ENCODE data around the gene PCBP2.
"Not testable (repeated sequence)": the region's sequence is repeated elsewhere in the genome, so short reads cannot be mapped to it uniquely, and the experiment has no call there.

PCBP2 gene

GRCh38 chr12:53424626-53425514, 27.0 kb upstream of the PCBP2 start:
- H3K27ac Mint-ChIP-seq (ENCODE audit: low read depth), result no peak overlapping the region

GRCh38 chr12:53425515-53426150, 26.3 kb upstream of the PCBP2 start:
- no peak overlapping the region for H3K27ac Mint-ChIP-seq (ENCODE audit: low read depth)
- no peaks in the 10 kb centered on the region for H3K9me3 Mint-ChIP-seq
- ATAC-seq (replicated peaks; ENCODE audit: extremely low read depth, poor library complexity, severe bottlenecking), result no peak
- peaks cover 6% of the 10 kb centered on the region for H3K4me1 Mint-ChIP-seq
- no peak for DNase-seq (ENCODE audit: low spot score in 2 of 2)
- no peak overlapping the region for H3K4me3 Mint-ChIP-seq
- no peaks in the 10 kb centered on the region for H3K36me3 Mint-ChIP-seq (ENCODE audit: insufficient read depth)
- no peaks in the 10 kb centered on the region for H3K27me3 Mint-ChIP-seq

More at GRCh38 chr12:53424626-53425514, 27.0 kb upstream of the PCBP2 start:
- H3K27me3 Mint-ChIP-seq, result no peaks in the 10 kb centered on the region
- peaks cover 6% of the 10 kb centered on the region for H3K4me1 Mint-ChIP-seq
- H3K36me3 Mint-ChIP-seq (ENCODE audit: insufficient read depth), result no peaks in the 10 kb centered on the region
- DNase-seq (ENCODE audit: low spot score in 2 of 2), result no peak
- ATAC-seq (replicated peaks; ENCODE audit: extremely low read depth, poor library complexity, severe bottlenecking), result no peak
- no peaks in the 10 kb centered on the region for H3K9me3 Mint-ChIP-seq
- H3K4me3 Mint-ChIP-seq, result no peak overlapping the region

GRCh38 chr12:53427905-53428594, 23.9 kb upstream of the PCBP2 start:
- H3K9me3 Mint-ChIP-seq, result no peaks in the 10 kb centered on the region
- no peak overlapping the region for H3K27ac Mint-ChIP-seq (ENCODE audit: low read depth)
- no peaks in the 10 kb centered on the region for H3K36me3 Mint-ChIP-seq (ENCODE audit: insufficient read depth)
- H3K27me3 Mint-ChIP-seq, result no peaks in the 10 kb centered on the region
- DNase-seq (ENCODE audit: low spot score in 2 of 2) (no peak), ATAC-seq (replicated peaks; ENCODE audit: extremely low read depth, poor library complexity, severe bottlenecking) (no peak)
- H3K4me3 Mint-ChIP-seq, result no peak overlapping the region
- no peaks in the 10 kb centered on the region for H3K4me1 Mint-ChIP-seq

GRCh38 chr12:53428741-53429140, 23.2 kb upstream of the PCBP2 start:
- DNase-seq (ENCODE audit: low spot score in 2 of 2) (no peak), ATAC-seq (replicated peaks; ENCODE audit: extremely low read depth, poor library complexity, severe bottlenecking) (no peak)
- Mint-ChIP-seq H3K36me3 (ENCODE audit: insufficient read depth) (no peaks in the 10 kb centered on the region), H3K27me3 (no peaks in the 10 kb centered on the region), H3K9me3 (no peaks in the 10 kb centered on the region), H3K4me1 (no peaks in the 10 kb centered on the region), H3K27ac (ENCODE audit: low read depth) (no peak overlapping the region), H3K4me3 (no peak overlapping the region)

- Mint-ChIP-seq H3K4me1 (no peaks in the 10 kb centered on the region), H3K27me3 (no peaks in the 10 kb centered on the region), H3K9me3 (no peaks in the 10 kb centered on the region), H3K27ac (ENCODE audit: low read depth) (no peak overlapping the region), H3K36me3 (ENCODE audit: insufficient read depth) (no peaks in the 10 kb centered on the region), H3K4me3 (no peak overlapping the region)
- no peak for ATAC-seq (replicated peaks; ENCODE audit: extremely low read depth, poor library complexity, severe bottlenecking)
- DNase-seq (ENCODE audit: low spot score in 2 of 2), result no peak
Measured at GRCh38 chr12:53430116-53430515, 21.8 kb upstream of the PCBP2 start.

GRCh38 chr12:53431187-53431586, 20.7 kb upstream of the PCBP2 start:
- DNase-seq (ENCODE audit: low spot score in 2 of 2) (no peak), ATAC-seq (replicated peaks; ENCODE audit: extremely low read depth, poor library complexity, severe bottlenecking) (no peak)
- no peaks in the 10 kb centered on the region for H3K4me1 Mint-ChIP-seq
- no peaks in the 10 kb centered on the region for H3K36me3 Mint-ChIP-seq (ENCODE audit: insufficient read depth)
- H3K9me3 Mint-ChIP-seq, result no peaks in the 10 kb centered on the region
- no peak overlapping the region for H3K4me3 Mint-ChIP-seq
- no peaks in the 10 kb centered on the region for H3K27me3 Mint-ChIP-seq
- no peak overlapping the region for H3K27ac Mint-ChIP-seq (ENCODE audit: low read depth)

- not testable (repeated sequence) for DNase-seq (ENCODE audit: low spot score in 2 of 2); ATAC-seq (replicated peaks; ENCODE audit: extremely low read depth, poor library complexity, severe bottlenecking); H3K27me3 Mint-ChIP-seq; H3K4me3 Mint-ChIP-seq; H3K27ac Mint-ChIP-seq (ENCODE audit: low read depth); H3K9me3 Mint-ChIP-seq; H3K4me1 Mint-ChIP-seq; H3K36me3 Mint-ChIP-seq (ENCODE audit: insufficient read depth)
Measured at GRCh38 chr12:53435326-53435725, 16.6 kb upstream of the PCBP2 start.

- not testable (repeated sequence) for H3K9me3 Mint-ChIP-seq; DNase-seq (ENCODE audit: low spot score in 2 of 2); H3K27me3 Mint-ChIP-seq; H3K4me3 Mint-ChIP-seq; H3K27ac Mint-ChIP-seq (ENCODE audit: low read depth); ATAC-seq (replicated peaks; ENCODE audit: extremely low read depth, poor library complexity, severe bottlenecking)
- peaks cover 28% of the 10 kb centered on the region for H3K4me1 Mint-ChIP-seq
- peaks cover 25% of the 10 kb centered on the region for H3K36me3 Mint-ChIP-seq (ENCODE audit: insufficient read depth)
Measured at GRCh38 chr12:53439582-53439981, 12.3 kb upstream of the PCBP2 start.

- DNase-seq (ENCODE audit: low spot score in 2 of 2), result peak; percentile 89 to 96
- peak within 1 kb of the TSS; percentile 97 for H3K4me3 Mint-ChIP-seq
Measured at GRCh38 chr12:53441040-53441833, 10.7 kb upstream of the PCBP2 start, which contains the start of gene PRR13. TSS of gene PRR13 (plus strand) at chr12:53441734. CDS start at chr12:53442715, 981 bp downstream.

GRCh38 chr12:53443955-53444354, 7.9 kb upstream of the PCBP2 start:
- peaks cover 47% of the 10 kb centered on the region for H3K4me1 Mint-ChIP-seq
- peaks cover 46% of the 10 kb centered on the region for H3K36me3 Mint-ChIP-seq (ENCODE audit: insufficient read depth)
- H3K27ac Mint-ChIP-seq (ENCODE audit: low read depth), result no peak overlapping the region
- no peaks in the 10 kb centered on the region for H3K27me3 Mint-ChIP-seq
- H3K9me3 Mint-ChIP-seq, result no peaks in the 10 kb centered on the region
- ATAC-seq (replicated peaks; ENCODE audit: extremely low read depth, poor library complexity, severe bottlenecking) (no peak), DNase-seq (ENCODE audit: low spot score in 2 of 2) (no peak)
- peak overlapping the region; percentile 97 for H3K4me3 Mint-ChIP-seq

More at GRCh38 chr12:53441040-53441833, 10.7 kb upstream of the PCBP2 start, which contains the start of gene PRR13:
- peak within 1 kb of the TSS; percentile 96 for H3K27ac Mint-ChIP-seq (ENCODE audit: low read depth)
- H3K4me1 Mint-ChIP-seq, result peaks cover 42% of the 10 kb centered on the region
- peaks cover 36% of the 10 kb centered on the region for H3K36me3 Mint-ChIP-seq (ENCODE audit: insufficient read depth)
- peak; percentile 99 for ATAC-seq (replicated peaks; ENCODE audit: extremely low read depth, poor library complexity, severe bottlenecking)
- no peaks in the 10 kb centered on the region for H3K27me3 Mint-ChIP-seq
- no peaks in the 10 kb centered on the region for H3K9me3 Mint-ChIP-seq

GRCh38 chr12:53444593-53445325, 7.1 kb upstream of the PCBP2 start:
- ATAC-seq (replicated peaks; ENCODE audit: extremely low read depth, poor library complexity, severe bottlenecking); H3K9me3 Mint-ChIP-seq; H3K27me3 Mint-ChIP-seq; H3K27ac Mint-ChIP-seq (ENCODE audit: low read depth); DNase-seq (ENCODE audit: low spot score in 2 of 2): not testable (repeated sequence)
- Mint-ChIP-seq H3K4me3 (peak overlapping the region; percentile 12), H3K4me1 (peaks cover 47% of the 10 kb centered on the region), H3K36me3 (ENCODE audit: insufficient read depth) (peaks cover 48% of the 10 kb centered on the region)
